K562 (cell line): ENCODE results near the gene DPM1. TPM values are rescaled to one million over a fixed set of nuclear protein-coding genes. Genes with fewer than 3 reads are reported as not detected.

Experiments
- ARNT ChIP-seq, 2 experiments: fragments of 450-650 bp; IDR thresholded peaks; 2 replicates each; pipeline ENCODE4 v1.6.1; 2016; ENCODE audit warnings: mild to moderate bottlenecking in 1 of 2
- CBX3 ChIP-seq, 2 experiments: IDR thresholded peaks; 1 replicate in 1 of 2; 2 replicates in 1 of 2; pipeline ENCODE4 v1.6.1; 2012; ENCODE audit warnings: inconsistent platforms in 2 of 2, low read length in 2 of 2, borderline replicate concordance in 1 of 2, control low read depth in 1 of 2
- CHCHD3 ChIP-seq: fragments of 250-450 bp; sonication (Bioruptor Pico); IDR thresholded peaks from 2 replicates; pipeline ENCODE4 v2.1.2; 2022; ENCODE audit warnings: mild to moderate bottlenecking
- JUN ChIP-seq, 2 experiments: sonication (generic) in 1 of 2; formaldehyde crosslinking in 1 of 2; IDR thresholded peaks; 2 replicates each; pipeline versions ENCODE4 v1.6.1 to v1.8.0; 2012 to 2022; ENCODE audit warnings: borderline replicate concordance in 2 of 2, mild to moderate bottlenecking in 2 of 2, improper control_type of control experiment in 1 of 2, low read depth in 1 of 2, low read length in 1 of 2, missing genetic modification reagents in 1 of 2
- KLF1 ChIP-seq: fragments of 450-650 bp; IDR thresholded peaks from 2 replicates; pipeline ENCODE4 v1.6.1; 2016; ENCODE audit warnings: missing genetic modification characterization, missing compliant biosample characterization
- MEF2D ChIP-seq: conservative IDR thresholded peaks from 2 replicates; pipeline ENCODE4 v1.6.1; 2016; ENCODE audit warnings: low read depth, missing genetic modification characterization, missing compliant biosample characterization
- NRF1 ChIP-seq, 2 experiments: fragments of 450-650 bp; IDR thresholded peaks in 1 of 2; conservative IDR thresholded peaks in 1 of 2; 2 replicates each; pipeline ENCODE4 v1.6.1; 2014; ENCODE audit warnings: mild to moderate bottlenecking in 2 of 2
- PCBP2 ChIP-seq: fragments of 200-400 bp; formaldehyde crosslinking; IDR thresholded peaks from 2 replicates; pipeline ENCODE4 v1.6.1; 2018; ENCODE audit warnings: low read length, low read depth, mild to moderate bottlenecking, moderate library complexity; ENCODE audit not compliant: poor library complexity, severe bottlenecking
- RAD21 ChIP-seq, 2 experiments: fragments of 250-450 bp in 1 of 2; fragments of 450-650 bp in 1 of 2; sonication (Bioruptor Pico) in 1 of 2; formaldehyde crosslinking in 1 of 2; IDR thresholded peaks in 1 of 2; conservative IDR thresholded peaks in 1 of 2; 2 replicates each; pipeline versions ENCODE4 v1.4.0 to v1.8.0; 2020 to 2022; ENCODE audit warnings: mild to moderate bottlenecking in 2 of 2, moderate library complexity in 1 of 2
- SP2 ChIP-seq: IDR thresholded peaks from 2 replicates; pipeline ENCODE4 v1.6.1; 2011; ENCODE audit warnings: mild to moderate bottlenecking, low read depth, low read length, moderate library complexity; ENCODE audit not compliant: poor library complexity, severe bottlenecking; ENCODE audit errors: extremely low read depth
- TBP ChIP-seq: optimal IDR thresholded peaks from 2 replicates; pipeline ENCODE3; 2011; ENCODE audit warnings: low read depth, low read length, improper control_type of control experiment
- TEAD1 ChIP-seq, 2 experiments: fragments of 450-650 bp in 1 of 2; sonication (generic) in 1 of 2; formaldehyde crosslinking; IDR thresholded peaks; 2 replicates each; pipeline versions ENCODE4 v1.4.0 to v1.8.0; 2020 to 2022; ENCODE audit warnings: mild to moderate bottlenecking in 2 of 2, missing genetic modification reagents in 1 of 2
- ZKSCAN3 ChIP-seq: fragments of 250-450 bp; sonication (Bioruptor Pico); IDR thresholded peaks from 2 replicates; pipeline ENCODE4 v1.4.0; 2020
- ZNF316 ChIP-seq: fragments of 450-650 bp; IDR thresholded peaks from 2 replicates; pipeline ENCODE4 v1.6.1; 2016
- ZNF511 ChIP-seq: sonication (generic); formaldehyde crosslinking; IDR thresholded peaks from 2 replicates; pipeline ENCODE4 v1.8.0; 2022; ENCODE audit warnings: mild to moderate bottlenecking, missing genetic modification reagents
- ZNF57 ChIP-seq: fragments of 450-650 bp; formaldehyde crosslinking; IDR thresholded peaks from 2 replicates; pipeline ENCODE4 v1.4.0; 2020; ENCODE audit warnings: mild to moderate bottlenecking, moderate library complexity
- ZNF644 ChIP-seq: fragments of 200-800 bp; sonication (Bioruptor generic); IDR thresholded peaks from 2 replicates; pipeline ENCODE4 v1.6.1; 2016; ENCODE audit warnings: low read depth, missing genetic modification characterization, missing compliant biosample characterization
- ZNF668 ChIP-seq: fragments of 250-450 bp; sonication (Bioruptor Pico); IDR thresholded peaks from 2 replicates; pipeline ENCODE4 v1.8.0; 2022; ENCODE audit warnings: mild to moderate bottlenecking, inconsistent platforms
- ZNF766 ChIP-seq: fragments of 200-800 bp; sonication (Bioruptor generic); conservative IDR thresholded peaks from 2 replicates; pipeline ENCODE4 v1.6.1; 2016; ENCODE audit warnings: missing genetic modification characterization, missing compliant biosample characterization
- ZZZ3 ChIP-seq: fragments of 450-650 bp; IDR thresholded peaks from 2 replicates; pipeline ENCODE4 v1.6.1; 2016; ENCODE audit warnings: antibody characterized with exemption, mild to moderate bottlenecking, moderate library complexity
- polyA plus RNA-seq, 8 experiments: library from polyadenylated mRNA; depleted of rRNA in 4 of 8; stranded (reverse) in 5 of 8; unstranded in 3 of 8; fragments of >200 nt; fragmentation: Nextera tagmentation in 2 of 8; fragmentation: Illumina TruSeq in 1 of 8; extraction: Ambion mirVana in 2 of 8; extraction: Trizol in 1 of 8; gene quantifications; 2 replicates each; pipeline versions ENCODE4 v1.2.1 to v1.2.3, GENCODE V29; 2011 to 2014; ENCODE audit warnings: inconsistent platforms in 1 of 8, missing spikeins in 1 of 8
- total RNA-seq, 7 experiments: library from RNA; depleted of rRNA in 6 of 7; stranded (reverse); fragments of >200 nt in 6 of 7; fragmentation: Illumina TruSeq in 2 of 7; extraction: Trizol in 2 of 7; gene quantifications; 2 replicates each; pipeline versions ENCODE4 v1.2.1 to v1.2.3, GENCODE V29; 2011 to 2021; ENCODE audit warnings: low replicate concordance in 1 of 7
- TF ChIP-seq, protein P1 (sequence below): fragments of 250-450 bp; sonication (Bioruptor Pico); IDR thresholded peaks from 2 replicates; pipeline ENCODE4 v1.5.0; 2021; ENCODE audit warnings: mild to moderate bottlenecking, moderate library complexity
- TF ChIP-seq, protein P2 (sequence below): IDR thresholded peaks from 3 replicates; pipeline ENCODE4 v1.6.1; 2011; ENCODE audit warnings: borderline replicate concordance, mild to moderate bottlenecking; ENCODE audit not compliant: insufficient read length, insufficient read depth

Gene DPM1
- total and polyA plus RNA-seq, 9 of the 15 experiments (the other 6 are each of a cell fraction or from before 2014, with no cell fraction given) = 75.2 to 190 (median 153) TPM

GRCh38 chr20:50929299-50930138 lies 28.8 kb downstream of the DPM1 start (continued):
- TF ChIP-seq ZZZ3 (0 out of 2 replicates have a peak, but pooled peaks have one; percentile 55), TBP (peak; percentile 53), CHCHD3 (CRISPR knock-in tag) (no peak), ARNT (IDR thresholded peaks at IDR 0.05) (peak; percentile 54 to 76; a peak in 2 of 4 replicates), ZNF511 (0 out of 2 replicates have a peak, but pooled peaks have one; percentile 28), SP2 (no peak), NRF1 (conservative IDR thresholded peaks at IDR 0.05 in 1 of 2, IDR thresholded peaks at IDR 0.05 in 1 of 2) (0 out of 4 replicates have a peak, but pooled peaks of 1 of the 2 experiments have one; percentile 24), ZNF644 (no peak), TEAD1 (CRISPR knock-in tag; IDR thresholded peaks at IDR 0.05) (peak; percentile 66 to 86), PCBP2 (no peak), ZNF316 (no peak), JUN (IDR thresholded peaks at IDR 0.05; ENCODE audit: borderline replicate concordance, low read depth, low read length) (peak; percentile 50; the same call in 1 of the 2 replicates), JUN (CRISPR knock-in tag; IDR thresholded peaks at IDR 0.05; ENCODE audit: borderline replicate concordance) (no peak), CBX3 (IDR thresholded peaks at IDR 0.05; ENCODE audit: borderline replicate concordance in 1 of 2, low read length in 2 of 2) (peak in 1 of 2 experiments; percentile 91; a peak in 2 of 3 replicates), RAD21 (CRISPR knock-in tag; conservative IDR thresholded peaks at IDR 0.05 in 1 of 2, IDR thresholded peaks at IDR 0.05 in 1 of 2) (peak; percentile 87 to 91), ZNF668 (CRISPR knock-in tag) (no peak), ZNF57 (CRISPR knock-in tag) (no peak), ZKSCAN3 (CRISPR knock-in tag) (no peak), KLF1 (no peak), ZNF766 (CRISPR knock-in tag) (peak; percentile 73; the same call in 1 of the 2 replicates), MEF2D (no peak)
- TF ChIP-seq, protein P1, sequence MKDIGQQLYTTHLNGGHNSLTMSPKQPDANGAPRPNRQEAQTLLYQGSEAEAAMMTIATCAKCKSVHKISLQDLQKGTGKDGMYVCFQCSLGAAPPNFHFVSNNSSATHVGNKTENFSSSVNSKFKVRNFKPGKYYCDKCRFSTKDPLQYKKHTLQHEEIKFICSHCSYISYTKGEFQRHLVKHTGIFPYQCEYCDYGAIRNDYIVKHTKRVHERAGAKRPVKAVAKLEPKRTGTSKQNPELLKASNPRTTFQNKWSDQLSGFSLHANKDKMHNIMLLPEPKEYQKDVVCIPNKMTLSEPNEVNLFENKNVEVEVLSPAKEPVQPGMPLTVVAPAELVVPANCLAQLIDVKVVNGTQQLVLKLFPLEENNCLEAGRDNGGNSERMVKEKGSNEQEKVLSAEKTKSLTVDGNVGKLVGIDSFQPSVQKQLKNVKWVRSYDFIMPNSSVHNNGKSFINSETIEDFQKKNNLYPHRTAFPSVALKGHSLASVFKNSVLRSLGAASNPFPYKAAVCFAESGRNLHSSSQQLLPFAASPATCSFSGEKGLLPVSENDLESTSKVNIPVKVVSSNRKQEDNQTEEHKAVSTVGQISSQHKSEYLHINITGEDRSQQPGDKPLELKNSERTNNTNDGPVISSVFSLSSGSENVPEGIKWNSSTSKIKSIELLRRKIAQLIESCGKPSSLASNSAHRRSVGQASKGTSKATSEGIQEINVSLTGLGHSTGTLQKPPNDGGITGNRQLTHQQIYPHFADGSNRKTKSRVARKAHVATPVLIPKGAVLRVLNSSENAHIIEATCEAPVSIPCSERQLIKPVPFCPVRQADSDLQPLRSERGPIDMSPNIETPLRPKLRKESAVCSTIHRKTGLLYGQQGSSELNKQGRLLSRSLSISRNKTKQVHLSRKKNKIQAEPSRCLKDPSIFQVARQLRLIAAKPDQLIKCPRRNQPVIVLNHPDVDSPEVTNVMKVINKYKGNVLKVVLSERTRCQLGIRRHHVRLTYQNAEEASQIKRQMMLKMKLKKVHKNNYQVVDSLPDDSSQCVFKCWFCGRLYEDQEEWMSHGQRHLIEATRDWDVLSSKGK (CRISPR knock-in tag) = no peak
- TF ChIP-seq, protein P2, sequence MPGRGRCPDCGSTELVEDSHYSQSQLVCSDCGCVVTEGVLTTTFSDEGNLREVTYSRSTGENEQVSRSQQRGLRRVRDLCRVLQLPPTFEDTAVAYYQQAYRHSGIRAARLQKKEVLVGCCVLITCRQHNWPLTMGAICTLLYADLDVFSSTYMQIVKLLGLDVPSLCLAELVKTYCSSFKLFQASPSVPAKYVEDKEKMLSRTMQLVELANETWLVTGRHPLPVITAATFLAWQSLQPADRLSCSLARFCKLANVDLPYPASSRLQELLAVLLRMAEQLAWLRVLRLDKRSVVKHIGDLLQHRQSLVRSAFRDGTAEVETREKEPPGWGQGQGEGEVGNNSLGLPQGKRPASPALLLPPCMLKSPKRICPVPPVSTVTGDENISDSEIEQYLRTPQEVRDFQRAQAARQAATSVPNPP = no peak
